Stomach (tissue), 4 donors: Measurements from ENCODE around the gene SWAP70.

Experiments used
- EP300 ChIP-seq: sonication (generic); formaldehyde crosslinking; IDR thresholded peaks from one replicate; pipeline ENCODE4 v1.6.1; 2017; ENCODE audit warnings: antibody characterized with exemption
- POLR2A ChIP-seq, 4 donors: fragments of 450-650 bp; IDR thresholded peaks; one replicate each; pipeline ENCODE4 v1.6.1; 2016; ENCODE audit warnings: antibody characterized with exemption in 4 of 4, control low read depth in 2 of 4, mild to moderate bottlenecking in 1 of 4, moderate library complexity in 1 of 4
- POLR2AphosphoS5 ChIP-seq, 3 donors: sonication (generic); formaldehyde crosslinking; IDR thresholded peaks; one replicate each; pipeline ENCODE4 v1.6.1; 2016; ENCODE audit warnings: antibody characterized with exemption in 3 of 3
- TF ChIP-seq, protein P1 (sequence below), 7 experiments: fragments of 450-650 bp in 4 of 7; fragments of 200-600 bp in 3 of 7; sonication (generic) in 3 of 7; IDR thresholded peaks; one replicate each; pipeline ENCODE4 v1.5.1; 2016 to 2019; ENCODE audit warnings: antibody characterized with exemption in 7 of 7, control low read depth in 2 of 7, mild to moderate bottlenecking in 1 of 7

DNA sequence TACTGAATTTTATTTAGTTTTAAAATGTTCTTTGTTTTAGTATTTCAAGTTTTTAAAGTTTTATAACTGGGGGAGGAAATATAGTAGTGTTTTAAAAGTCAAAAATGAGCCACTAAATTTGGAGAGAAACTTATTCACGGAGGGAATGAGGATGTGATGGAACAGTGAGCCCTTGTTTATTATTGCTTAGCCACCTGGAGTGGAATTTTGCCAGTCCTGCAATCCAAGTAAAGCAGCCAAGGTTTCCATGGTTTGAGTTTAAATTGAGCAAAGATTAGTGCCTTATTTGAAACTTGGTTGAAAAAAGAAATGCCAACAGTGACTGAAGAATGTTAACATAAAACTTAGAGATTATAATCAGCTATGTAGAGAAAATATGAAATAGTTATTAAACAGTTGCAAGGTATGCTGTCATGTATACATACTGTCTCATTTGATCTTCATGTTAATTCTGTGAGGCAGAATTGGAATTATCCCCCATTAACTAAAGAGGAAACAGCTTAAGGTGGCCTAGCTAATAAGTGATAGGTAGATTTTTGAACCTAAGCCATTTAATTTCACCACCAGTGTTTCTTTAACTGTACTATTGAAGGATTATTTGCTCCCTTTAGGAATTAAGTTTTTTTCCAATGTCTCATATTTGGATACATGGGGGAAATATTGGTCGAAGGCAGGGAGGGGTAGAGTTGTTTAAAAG, 36.4 kb downstream of the SWAP70 start:
- TF ChIP-seq POLR2A (IDR thresholded peaks at IDR 0.05), result no peak
- TF ChIP-seq, protein P1, sequence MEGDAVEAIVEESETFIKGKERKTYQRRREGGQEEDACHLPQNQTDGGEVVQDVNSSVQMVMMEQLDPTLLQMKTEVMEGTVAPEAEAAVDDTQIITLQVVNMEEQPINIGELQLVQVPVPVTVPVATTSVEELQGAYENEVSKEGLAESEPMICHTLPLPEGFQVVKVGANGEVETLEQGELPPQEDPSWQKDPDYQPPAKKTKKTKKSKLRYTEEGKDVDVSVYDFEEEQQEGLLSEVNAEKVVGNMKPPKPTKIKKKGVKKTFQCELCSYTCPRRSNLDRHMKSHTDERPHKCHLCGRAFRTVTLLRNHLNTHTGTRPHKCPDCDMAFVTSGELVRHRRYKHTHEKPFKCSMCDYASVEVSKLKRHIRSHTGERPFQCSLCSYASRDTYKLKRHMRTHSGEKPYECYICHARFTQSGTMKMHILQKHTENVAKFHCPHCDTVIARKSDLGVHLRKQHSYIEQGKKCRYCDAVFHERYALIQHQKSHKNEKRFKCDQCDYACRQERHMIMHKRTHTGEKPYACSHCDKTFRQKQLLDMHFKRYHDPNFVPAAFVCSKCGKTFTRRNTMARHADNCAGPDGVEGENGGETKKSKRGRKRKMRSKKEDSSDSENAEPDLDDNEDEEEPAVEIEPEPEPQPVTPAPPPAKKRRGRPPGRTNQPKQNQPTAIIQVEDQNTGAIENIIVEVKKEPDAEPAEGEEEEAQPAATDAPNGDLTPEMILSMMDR (IDR thresholded peaks at IDR 0.05), result no peak
- TF ChIP-seq POLR2AphosphoS5 (IDR thresholded peaks at IDR 0.05), result no peak
- no peak for TF ChIP-seq EP300
